BJ (cell line): Measurements from ENCODE around the gene DUSP28. TPM values are rescaled to one million over a fixed set of nuclear protein-coding genes. Genes with fewer than 3 reads are reported as not detected.

Experiments used
- CTCF ChIA-PET: fragments of 350-600 bp; formaldehyde crosslinking; extraction: SDS; loops from one replicate; lab custom pipeline; 2021; ENCODE audit warnings: antibody characterized with exemption, inconsistent platforms; lab: Yijun Ruan, JAX
- POLR2A ChIA-PET: fragments of 300-600 bp; sonication (Branson Sonifier 250); formaldehyde crosslinking; extraction: SDS; loops from one replicate; lab custom pipeline; 2021; ENCODE audit warnings: antibody characterized with exemption; lab: Charles Lee
- DNase-seq: peaks from one replicate; pipeline ENCODE4 v3.0.0-alpha.2; 2011; ENCODE audit warnings: low read depth
- H3K27me3 ChIP-seq: 2 replicates; pipeline ENCODE4 v1.6.0; 2011; ENCODE audit warnings: low read length; ENCODE audit not compliant: control insufficient read depth, insufficient read depth
- H3K36me3 ChIP-seq: 2 replicates; pipeline ENCODE4 v1.5.1; 2011; ENCODE audit warnings: low read length; ENCODE audit not compliant: control insufficient read depth, insufficient read depth
- H3K4me3 ChIP-seq: 2 replicates; pipeline ENCODE4 v1.5.1; 2011; ENCODE audit warnings: low read depth, mild to moderate bottlenecking, control low read depth, low read length
- polyA plus RNA-seq: library from polyadenylated mRNA; depleted of rRNA; stranded (reverse); fragments of >200 nt; gene quantifications from 2 replicates; pipeline ENCODE4 v1.2.3, GENCODE V29; 2011
- TF ChIP-seq, protein P1 (sequence below): IDR thresholded peaks from 2 replicates; pipeline ENCODE4 v1.5.1; 2011; ENCODE audit warnings: low read depth, mild to moderate bottlenecking, control low read depth, inconsistent platforms, low read length, moderate library complexity; ENCODE audit not compliant: insufficient read depth

DUSP28 gene
- polyA plus RNA-seq, 1 experiment = 3.1 TPM

DNA sequence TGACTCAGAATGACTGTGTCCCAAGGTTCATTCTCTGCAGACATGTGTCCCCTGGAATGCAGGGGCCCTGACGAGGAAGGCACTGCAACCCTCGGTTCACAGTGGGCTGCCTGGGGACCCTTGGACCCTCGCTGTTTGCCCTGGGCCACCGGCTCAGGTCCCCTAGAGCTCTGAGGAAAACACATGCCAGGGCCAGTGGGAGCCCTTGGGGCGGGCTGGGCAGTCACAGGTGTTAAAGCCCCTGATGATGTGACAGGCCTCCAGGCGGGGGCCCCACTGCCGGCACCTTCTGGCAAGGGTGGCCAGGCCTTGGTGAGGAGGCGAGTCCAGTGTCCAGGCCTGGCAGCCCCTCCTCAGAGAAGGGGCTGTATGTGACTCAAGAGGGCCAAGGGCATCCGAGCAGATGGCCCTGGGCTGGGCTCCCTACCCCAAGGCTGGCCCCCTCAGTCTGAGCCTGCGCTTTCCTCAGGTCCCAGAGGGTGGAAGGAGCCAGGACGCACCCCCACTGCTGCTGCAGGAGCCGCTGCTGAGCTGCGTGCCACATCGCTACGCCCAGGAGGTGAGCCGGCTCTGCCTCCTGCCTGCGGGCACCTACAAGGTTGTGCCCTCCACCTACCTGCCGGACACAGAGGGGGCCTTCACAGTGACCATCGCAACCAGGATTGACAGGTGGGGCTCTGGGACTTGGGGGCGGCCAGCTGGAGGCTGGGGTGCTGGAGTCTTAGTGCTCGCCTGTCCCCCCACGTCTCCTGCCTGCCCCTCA lies 37.4 kb downstream of the DUSP28 start:
- no peak for DNase-seq
- peaks cover 15% of the 10 kb centered on the region for H3K36me3 ChIP-seq
- TF ChIP-seq, protein P1, sequence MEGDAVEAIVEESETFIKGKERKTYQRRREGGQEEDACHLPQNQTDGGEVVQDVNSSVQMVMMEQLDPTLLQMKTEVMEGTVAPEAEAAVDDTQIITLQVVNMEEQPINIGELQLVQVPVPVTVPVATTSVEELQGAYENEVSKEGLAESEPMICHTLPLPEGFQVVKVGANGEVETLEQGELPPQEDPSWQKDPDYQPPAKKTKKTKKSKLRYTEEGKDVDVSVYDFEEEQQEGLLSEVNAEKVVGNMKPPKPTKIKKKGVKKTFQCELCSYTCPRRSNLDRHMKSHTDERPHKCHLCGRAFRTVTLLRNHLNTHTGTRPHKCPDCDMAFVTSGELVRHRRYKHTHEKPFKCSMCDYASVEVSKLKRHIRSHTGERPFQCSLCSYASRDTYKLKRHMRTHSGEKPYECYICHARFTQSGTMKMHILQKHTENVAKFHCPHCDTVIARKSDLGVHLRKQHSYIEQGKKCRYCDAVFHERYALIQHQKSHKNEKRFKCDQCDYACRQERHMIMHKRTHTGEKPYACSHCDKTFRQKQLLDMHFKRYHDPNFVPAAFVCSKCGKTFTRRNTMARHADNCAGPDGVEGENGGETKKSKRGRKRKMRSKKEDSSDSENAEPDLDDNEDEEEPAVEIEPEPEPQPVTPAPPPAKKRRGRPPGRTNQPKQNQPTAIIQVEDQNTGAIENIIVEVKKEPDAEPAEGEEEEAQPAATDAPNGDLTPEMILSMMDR = no peak
- H3K4me3 ChIP-seq = no peak overlapping the region
- ChIA-PET POLR2A (no interaction called here), CTCF (no interaction called here)
- no peaks in the 10 kb centered on the region for H3K27me3 ChIP-seq

GRCh38 chr2:240598311-240598911 lies 38.3 kb downstream of the DUSP28 start:
- peaks cover 12% of the 10 kb centered on the region for H3K36me3 ChIP-seq
- no peak for DNase-seq
- H3K4me3 ChIP-seq = no peak overlapping the region
- TF ChIP-seq, protein P1 = no peak
- CTCF ChIA-PET = no interaction called here
- H3K27me3 ChIP-seq = no peaks in the 10 kb centered on the region
- POLR2A ChIA-PET = no interaction called here

- no peaks in the 10 kb centered on the region for H3K27me3 ChIP-seq
- H3K4me3 ChIP-seq = no peak overlapping the region
- CTCF ChIA-PET = no interaction called here
- H3K36me3 ChIP-seq = peaks cover 10% of the 10 kb centered on the region
- DNase-seq = no peak
- TF ChIP-seq, protein P1 = no peak
- POLR2A ChIA-PET = no interaction called here
Observed at GRCh38 chr2:240599141-240599583, 39.0 kb downstream of the DUSP28 start.

- POLR2A ChIA-PET = no interaction called here
- no peaks in the 10 kb centered on the region for H3K27me3 ChIP-seq
- CTCF ChIA-PET = no interaction called here
- H3K4me3 ChIP-seq = no peak overlapping the region
- TF ChIP-seq, protein P1 = no peak
- DNase-seq = no peak
- H3K36me3 ChIP-seq = peaks cover 8% of the 10 kb centered on the region
Observed at GRCh38 chr2:240600451-240600961, 40.3 kb downstream of the DUSP28 start.

- DNase-seq = no peak
- H3K4me3 ChIP-seq = no peak overlapping the region
- no peaks in the 10 kb centered on the region for H3K27me3 ChIP-seq
- TF ChIP-seq, protein P1 = no peak
- peaks cover 6% of the 10 kb centered on the region for H3K36me3 ChIP-seq
- ChIA-PET CTCF (no interaction called here), POLR2A (no interaction called here)
Observed at GRCh38 chr2:240601061-240601830, 41.1 kb downstream of the DUSP28 start.
